Measurements from ENCODE around the gene SMAD2. TPM values are rescaled to one million over a fixed set of nuclear protein-coding genes. Genes with fewer than 3 reads are reported as not detected.

SMAD2 gene
- total and polyA plus RNA-seq, 4 experiments from 2014 or later = 88.5 to 131 (median 109) TPM

GRCh38 chr18:47919916-47920315, 10.5 kb downstream of the SMAD2 start:
- Mint-ChIP-seq H3K9me3 (no peaks in the 10 kb centered on the region), H3K36me3 (peaks cover 0 to 4% of the 10 kb centered on the region in 2 donors), H3K4me3 (no peak overlapping the region), H3K27me3 (no peaks in the 10 kb centered on the region), H3K4me1 (peaks cover 55 to 92% (median 71%) of the 10 kb centered on the region in 4 donors), H3K27ac (no peak overlapping the region)
- Histone ChIP-seq H3K4me1 (ENCODE audit: insufficient read depth, low read length) (peaks cover 68% of the 10 kb centered on the region), H3K27ac (ENCODE audit: low read depth, low read length) (no peak overlapping the region), H3K9me3 (ENCODE audit: control insufficient read depth in 1 of 2, low read length in 2 of 2) (no peaks in the 10 kb centered on the region), H3K36me3 (ENCODE audit: insufficient read depth, low read length) (no peaks in the 10 kb centered on the region), H3K4me3 (ENCODE audit: low read length in 2 of 2) (no peak overlapping the region), H3K27me3 (ENCODE audit: insufficient read depth, low read length) (no peaks in the 10 kb centered on the region)
- intact Hi-C loops (cut with micrococcal nuclease) = no loop called here
- ChIA-PET POLR2A (ENCODE audit: partially characterized antibody) (no interaction called here), CTCF (ENCODE audit: partially characterized antibody) (interaction anchor here (1.5 kb wide), 1 partner anchor 14 kb away, joined by 3 read pairs; no protein-coding TSS in a partner anchor)
- no peak for DNase-seq

DNA sequence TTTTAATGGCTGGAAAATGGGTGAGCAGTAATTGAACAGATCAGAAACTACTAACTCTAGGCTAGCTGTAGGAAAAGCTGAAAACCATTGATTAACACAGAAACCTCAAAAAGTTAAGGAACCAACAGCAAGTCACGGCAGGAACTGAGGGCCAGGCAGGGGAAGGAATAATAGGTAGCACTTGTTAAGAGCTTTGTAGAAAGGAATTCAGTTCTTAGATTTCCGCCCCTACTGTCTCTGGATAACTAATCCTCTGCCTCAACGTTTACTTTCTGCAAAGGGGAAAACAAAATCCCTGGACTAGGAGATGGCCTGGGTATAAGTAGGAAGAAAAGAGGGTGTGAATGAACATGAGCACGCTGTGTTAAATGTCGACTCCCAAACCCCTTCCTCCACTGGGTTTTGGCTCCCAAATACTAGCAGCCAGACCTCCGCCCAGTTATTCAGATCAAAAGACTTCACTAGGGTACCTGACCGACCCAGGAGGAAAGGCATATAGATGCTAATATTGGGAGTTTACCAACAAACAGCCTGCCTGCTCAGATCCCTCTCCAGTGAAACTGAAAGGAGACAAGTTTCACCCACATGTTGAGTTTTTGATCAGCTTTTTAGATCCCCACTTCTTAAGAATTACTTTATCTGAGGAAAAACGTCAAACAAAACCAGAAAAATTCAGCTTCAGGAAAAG, 12.4 kb downstream of the SMAD2 start:
- no peaks in the 10 kb centered on the region for H3K9me3 Mint-ChIP-seq
- Histone ChIP-seq H3K36me3 (ENCODE audit: insufficient read depth, low read length) (no peaks in the 10 kb centered on the region), H3K4me3 (ENCODE audit: low read length in 2 of 2) (no peak overlapping the region), H3K27me3 (ENCODE audit: insufficient read depth, low read length) (no peaks in the 10 kb centered on the region), H3K27ac (ENCODE audit: low read depth, low read length) (no peak overlapping the region), H3K9me3 (ENCODE audit: control insufficient read depth in 1 of 2, low read length in 2 of 2) (no peaks in the 10 kb centered on the region), H3K4me1 (ENCODE audit: insufficient read depth, low read length) (peaks cover 77% of the 10 kb centered on the region)
- peaks cover 0 to 4% of the 10 kb centered on the region in 2 donors for H3K36me3 Mint-ChIP-seq
- ChIA-PET POLR2A (ENCODE audit: partially characterized antibody) (interaction anchor here (1.6 kb wide), 1 partner anchor 18 kb away, joined by 3 read pairs; no protein-coding TSS in a partner anchor), CTCF (ENCODE audit: partially characterized antibody) (no interaction called here)
- peak overlapping the region; percentile 1 to 96 (median 57) for H3K27ac Mint-ChIP-seq
- intact Hi-C loops (cut with micrococcal nuclease) = loop anchor here (1.0 kb wide), 1 partner anchor 10 kb away; no protein-coding TSS in a partner anchor
- H3K4me3 Mint-ChIP-seq = peak overlapping the region in 7 of 8 donors; percentile 13 to 76 (median 54)
- no peaks in the 10 kb centered on the region for H3K27me3 Mint-ChIP-seq
- no peak for DNase-seq
- peaks cover 65 to 96% (median 79%) of the 10 kb centered on the region in 4 donors for H3K4me1 Mint-ChIP-seq

DNA sequence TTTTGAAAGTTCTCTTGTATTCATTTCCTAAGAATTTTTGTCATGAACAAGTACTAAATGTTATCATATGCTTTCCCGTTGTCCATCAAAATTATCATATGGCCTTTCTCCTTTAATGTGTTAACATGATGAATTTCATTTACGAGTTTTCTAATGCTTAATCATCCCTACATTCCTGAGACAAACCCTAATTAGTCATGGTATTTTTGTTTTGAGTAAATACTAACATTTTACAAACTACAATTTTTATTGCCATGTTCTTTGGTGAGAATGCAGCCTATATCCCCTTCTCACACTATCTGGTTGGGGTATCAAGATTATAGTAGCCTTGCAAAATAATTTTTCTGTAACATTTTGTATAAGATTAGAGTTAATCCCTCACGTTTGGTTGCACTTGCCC, 14.5 kb downstream of the SMAD2 start:
- peaks cover 82% of the 10 kb centered on the region for H3K4me1 ChIP-seq (ENCODE audit: insufficient read depth, low read length)
- Mint-ChIP-seq H3K4me1 (peaks cover 69 to 96% (median 82%) of the 10 kb centered on the region in 4 donors), H3K27ac (peak overlapping the region in 5 of 7 donors; percentile 24 to 58 (median 47))

DNA sequence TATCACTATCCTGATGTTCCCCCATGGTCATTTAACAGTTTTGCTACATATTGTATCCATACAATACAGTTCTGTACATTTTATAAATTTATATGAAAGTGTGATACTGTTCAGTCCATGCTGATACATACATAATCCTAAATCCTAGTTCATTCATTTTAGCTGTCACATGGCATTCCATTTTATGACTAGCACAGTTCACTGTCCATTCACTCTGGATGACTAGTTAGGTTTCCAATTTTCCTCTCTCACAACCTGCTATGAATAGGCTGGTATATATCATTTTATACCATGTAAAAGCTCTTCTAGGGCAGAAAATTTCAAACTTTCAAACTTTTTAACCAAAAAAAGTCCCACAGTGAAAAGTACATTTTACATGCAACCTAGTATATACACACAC, 15.2 kb downstream of the SMAD2 start:
- peak overlapping the region in 2 of 8 donors; percentile 22 to 31 for H3K4me3 Mint-ChIP-seq
- no peaks in the 10 kb centered on the region for H3K9me3 Mint-ChIP-seq
- H3K27ac Mint-ChIP-seq = peak overlapping the region in 6 of 7 donors; percentile 0 to 74 (median 42)

More for the DNA sequence above, 14.5 kb downstream of the SMAD2 start:
- Mint-ChIP-seq H3K9me3 (no peaks in the 10 kb centered on the region), H3K27me3 (no peaks in the 10 kb centered on the region), H3K36me3 (peaks cover 0 to 6% of the 10 kb centered on the region in 2 donors), H3K4me3 (no peak overlapping the region)
- Histone ChIP-seq H3K27ac (ENCODE audit: low read depth, low read length) (no peak overlapping the region), H3K9me3 (ENCODE audit: control insufficient read depth in 1 of 2, low read length in 2 of 2) (no peaks in the 10 kb centered on the region), H3K27me3 (ENCODE audit: insufficient read depth, low read length) (no peaks in the 10 kb centered on the region), H3K36me3 (ENCODE audit: insufficient read depth, low read length) (no peaks in the 10 kb centered on the region), H3K4me3 (ENCODE audit: low read length in 2 of 2) (no peak overlapping the region)
- intact Hi-C loops (cut with micrococcal nuclease) = no loop called here
- POLR2A ChIA-PET (ENCODE audit: partially characterized antibody) = no interaction called here
- CTCF ChIA-PET (ENCODE audit: partially characterized antibody) = interaction anchor here (1.0 kb wide), 1 partner anchor 11 kb away, joined by 3 read pairs; no protein-coding TSS in a partner anchor
- no peak for DNase-seq

GRCh38 chr18:47912794-47913585, 17.5 kb downstream of the SMAD2 start:
- no peaks in the 10 kb centered on the region for H3K9me3 Mint-ChIP-seq
- H3K27me3 Mint-ChIP-seq = no peaks in the 10 kb centered on the region
- H3K27ac Mint-ChIP-seq = peak overlapping the region; percentile 25 to 92 (median 86)
- Histone ChIP-seq H3K4me1 (ENCODE audit: insufficient read depth, low read length) (peaks cover 82% of the 10 kb centered on the region), H3K36me3 (ENCODE audit: insufficient read depth, low read length) (no peaks in the 10 kb centered on the region), H3K4me3 (ENCODE audit: low read length in 2 of 2) (no peak overlapping the region), H3K27ac (ENCODE audit: low read depth, low read length) (peak overlapping the region; percentile 24), H3K27me3 (ENCODE audit: insufficient read depth, low read length) (no peaks in the 10 kb centered on the region), H3K9me3 (ENCODE audit: control insufficient read depth in 1 of 2, low read length in 2 of 2) (no peaks in the 10 kb centered on the region)
- H3K36me3 Mint-ChIP-seq = peaks cover 9% of the 10 kb centered on the region in 2 donors
- ChIA-PET CTCF (ENCODE audit: partially characterized antibody) (interaction anchor here (0.9 kb wide), 1 partner anchor 10 kb away, joined by 5 read pairs; no protein-coding TSS in a partner anchor), POLR2A (ENCODE audit: partially characterized antibody) (interaction anchor here (0.6 to 1.4 kb wide), 5 partner anchors 10 to 22 kb away, joined by 3 to 5 read pairs (median 4); partner anchors contain the start of gene SMAD2)
- intact Hi-C loops (cut with micrococcal nuclease) = loop anchor here (1.0 to 5.0 kb wide), 3 partner anchors 12 to 41 kb away; partner anchors contain the start of gene SMAD2
- peaks cover 64 to 92% (median 78%) of the 10 kb centered on the region in 4 donors for H3K4me1 Mint-ChIP-seq
- peak overlapping the region in 7 of 8 donors; percentile 33 to 80 (median 47) for H3K4me3 Mint-ChIP-seq
- no peak for DNase-seq

More for the DNA sequence above, 15.2 kb downstream of the SMAD2 start:
- Histone ChIP-seq H3K4me3 (ENCODE audit: low read length in 2 of 2) (no peak overlapping the region), H3K27me3 (ENCODE audit: insufficient read depth, low read length) (no peaks in the 10 kb centered on the region), H3K9me3 (ENCODE audit: control insufficient read depth in 1 of 2, low read length in 2 of 2) (no peaks in the 10 kb centered on the region), H3K27ac (ENCODE audit: low read depth, low read length) (no peak overlapping the region), H3K4me1 (ENCODE audit: insufficient read depth, low read length) (peaks cover 87% of the 10 kb centered on the region), H3K36me3 (ENCODE audit: insufficient read depth, low read length) (no peaks in the 10 kb centered on the region)
- CTCF ChIA-PET (ENCODE audit: partially characterized antibody) = interaction anchor here (1.0 kb wide), 1 partner anchor 12 kb away, joined by 3 read pairs; no protein-coding TSS in a partner anchor
- intact Hi-C loops (cut with micrococcal nuclease) = no loop called here
- POLR2A ChIA-PET (ENCODE audit: partially characterized antibody) = interaction anchor here (1.0 kb wide), 1 partner anchor 15 kb away, joined by 4 read pairs; no protein-coding TSS in a partner anchor
- Mint-ChIP-seq H3K27me3 (no peaks in the 10 kb centered on the region), H3K4me1 (peaks cover 70 to 96% (median 84%) of the 10 kb centered on the region in 4 donors), H3K36me3 (peaks cover 0 to 7% of the 10 kb centered on the region in 2 donors)
- no peak for DNase-seq

DNA sequence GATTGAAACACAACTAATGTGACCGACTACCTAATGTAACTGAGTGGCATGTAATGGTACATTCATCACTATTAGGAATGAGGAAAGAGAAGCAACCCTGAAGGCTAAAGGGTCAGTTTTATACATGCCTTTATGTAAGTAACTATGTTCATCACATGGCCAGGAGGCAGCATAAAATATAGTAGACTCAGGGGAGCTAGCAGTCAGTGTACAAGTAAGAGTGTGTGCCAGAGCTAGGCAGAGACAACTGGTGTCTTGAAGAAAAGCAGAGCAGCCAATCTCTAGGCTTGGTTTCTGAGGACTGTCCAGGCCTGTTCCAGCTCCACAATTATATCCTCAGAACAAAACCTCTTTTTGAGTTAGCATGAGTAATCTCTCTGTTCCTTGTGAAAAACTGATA, 18.1 kb downstream of the SMAD2 start:
- Mint-ChIP-seq H3K27ac (peak overlapping the region; percentile 25 to 87 (median 67)), H3K4me3 (peak overlapping the region in 7 of 8 donors; percentile 18 to 80 (median 47)), H3K27me3 (no peaks in the 10 kb centered on the region), H3K4me1 (peaks cover 61 to 92% (median 76%) of the 10 kb centered on the region in 4 donors), H3K9me3 (no peaks in the 10 kb centered on the region), H3K36me3 (peaks cover 11% of the 10 kb centered on the region in 2 donors)
- CTCF ChIA-PET (ENCODE audit: partially characterized antibody) = no interaction called here
- H3K27me3 ChIP-seq (ENCODE audit: insufficient read depth, low read length) = no peaks in the 10 kb centered on the region
- no peaks in the 10 kb centered on the region for H3K36me3 ChIP-seq (ENCODE audit: insufficient read depth, low read length)
- peak overlapping the region; percentile 24 for H3K27ac ChIP-seq (ENCODE audit: low read depth, low read length)
- intact Hi-C loops (cut with micrococcal nuclease) = loop anchor here (1.0 to 5.0 kb wide), 3 partner anchors 11 to 40 kb away; partner anchors contain the start of gene SMAD2
- H3K9me3 ChIP-seq (ENCODE audit: control insufficient read depth in 1 of 2, low read length in 2 of 2) = no peaks in the 10 kb centered on the region
- DNase-seq = no peak
- H3K4me3 ChIP-seq (ENCODE audit: low read length in 2 of 2) = no peak overlapping the region
- H3K4me1 ChIP-seq (ENCODE audit: insufficient read depth, low read length) = peaks cover 78% of the 10 kb centered on the region
- POLR2A ChIA-PET (ENCODE audit: partially characterized antibody) = interaction anchor here (0.6 to 1.4 kb wide), 5 partner anchors 11 to 22 kb away, joined by 3 to 5 read pairs (median 4); partner anchors contain the start of gene SMAD2
